ENCODE measurements around the gene HOMER1. TPM values are rescaled to one million over a fixed set of nuclear protein-coding genes. Genes with fewer than 3 reads are reported as not detected.

HOMER1 gene
- total RNA-seq, result 13.5 TPM
- 2.0 TPM for polyA plus RNA-seq
- long read RNA-seq, donor 1, result 0 reads
- long read RNA-seq, donor 2, result 0 reads
- long read RNA-seq, donor 3, full-length matches to known transcripts, result 2 of 2 reads
- long read RNA-seq, donor 3, partial matches to known transcripts, result 0 of 2 reads
- long read RNA-seq, donor 3, other reads (novel, unspliced or antisense), result 0 of 2 reads
- long read RNA-seq, donor 4, full-length matches to known transcripts, result 2 of 2 reads
- long read RNA-seq, donor 4, partial matches to known transcripts, result 0 of 2 reads
- long read RNA-seq, donor 4, other reads (novel, unspliced or antisense), result 0 of 2 reads
- long read RNA-seq, donor 5, full-length matches to known transcripts, result 5 of 5 reads
- long read RNA-seq, donor 5, partial matches to known transcripts, result 0 of 5 reads
- long read RNA-seq, donor 5, other reads (novel, unspliced or antisense), result 0 of 5 reads
- long read RNA-seq, donor 6, full-length matches to known transcripts, result 2 of 2 reads
- long read RNA-seq, donor 6, partial matches to known transcripts, result 0 of 2 reads
- long read RNA-seq, donor 6, other reads (novel, unspliced or antisense), result 0 of 2 reads
- long read RNA-seq, donor 7, result 0 reads
- long read RNA-seq, donor 8, full-length matches to known transcripts, result 1 of 1 reads
- long read RNA-seq, donor 8, partial matches to known transcripts, result 0 of 1 reads
- long read RNA-seq, donor 8, other reads (novel, unspliced or antisense), result 0 of 1 reads
- long read RNA-seq, donor 9, result 0 reads
- long read RNA-seq, donor 10, result 0 reads

GRCh38 chr5:79513704-79514390 is at the start of gene HOMER1:
TSS of gene HOMER1 (minus strand) at chr5:79514134. CDS start at chr5:79512774, 1,360 bp downstream.
- DNase-seq (ENCODE audit: low read depth in 6 of 9, low spot score in 9 of 9), result peak in 7 of 9 donors; percentile 64 to 87 (median 69)
- H3K36me3 ChIP-seq (ENCODE audit: control insufficient read depth in 2 of 2, insufficient read depth in 2 of 2, low read length in 1 of 2), result no peaks in the 10 kb centered on the region
- H3K27ac ChIP-seq (ENCODE audit: low read depth in 1 of 2, low read length in 1 of 2), result peak within 1 kb of the TSS; percentile 85 to 89
- H3K27me3 ChIP-seq (ENCODE audit: control insufficient read depth in 2 of 2, insufficient read depth in 1 of 2, low read length in 1 of 2), result peaks cover 29 to 38% of the 10 kb centered on the region in 2 donors
- peaks cover 10 to 28% of the 10 kb centered on the region in 2 donors for H3K4me1 ChIP-seq (ENCODE audit: control insufficient read depth in 2 of 2, insufficient read depth in 2 of 2, low read length in 2 of 2)
- H3K4me3 ChIP-seq (ENCODE audit: low read length in 2 of 2), result peak within 1 kb of the TSS; percentile 74 to 83
- H3K9me3 ChIP-seq (ENCODE audit: control insufficient read depth in 2 of 2, insufficient read depth in 1 of 2, low read length in 1 of 2), result no peaks in the 10 kb centered on the region
- WGBS, result under 1% methylated on average over 85 of the region's 85 CpGs

GRCh38 chr5:79563247-79563590 is 49.3 kb upstream of the HOMER1 start:
- no peak for DNase-seq (ENCODE audit: low read depth in 6 of 9, low spot score in 9 of 9)
- 96% methylated on average over 4 of the region's 4 CpGs for WGBS
- no peak overlapping the region for H3K27ac ChIP-seq (ENCODE audit: low read depth in 1 of 2, low read length in 1 of 2)

GRCh38 chr5:79562351-79563246 is 48.7 kb upstream of the HOMER1 start:
- no peaks in the 10 kb centered on the region for H3K4me1 ChIP-seq (ENCODE audit: control insufficient read depth in 2 of 2, insufficient read depth in 2 of 2, low read length in 2 of 2)
- no peaks in the 10 kb centered on the region for H3K27me3 ChIP-seq (ENCODE audit: control insufficient read depth in 2 of 2, insufficient read depth in 1 of 2, low read length in 1 of 2)
- H3K9me3 ChIP-seq (ENCODE audit: control insufficient read depth in 2 of 2, insufficient read depth in 1 of 2, low read length in 1 of 2), result no peaks in the 10 kb centered on the region
- whole genome bisulfite sequencing, result 91% methylated on average over 3 of the region's 3 CpGs
- no peaks in the 10 kb centered on the region for H3K36me3 ChIP-seq (ENCODE audit: control insufficient read depth in 2 of 2, insufficient read depth in 2 of 2, low read length in 1 of 2)
- H3K4me3 ChIP-seq (ENCODE audit: low read length in 2 of 2), result no peak overlapping the region
- no peak for DNase-seq (ENCODE audit: low read depth in 6 of 9, low spot score in 9 of 9)
- no peak overlapping the region for H3K27ac ChIP-seq (ENCODE audit: low read depth in 1 of 2, low read length in 1 of 2)

More at GRCh38 chr5:79563247-79563590, 49.3 kb upstream of the HOMER1 start:
- no peaks in the 10 kb centered on the region for H3K36me3 ChIP-seq (ENCODE audit: control insufficient read depth in 2 of 2, insufficient read depth in 2 of 2, low read length in 1 of 2)
- H3K4me3 ChIP-seq (ENCODE audit: low read length in 2 of 2), result no peak overlapping the region
- no peaks in the 10 kb centered on the region for H3K4me1 ChIP-seq (ENCODE audit: control insufficient read depth in 2 of 2, insufficient read depth in 2 of 2, low read length in 2 of 2)
- H3K9me3 ChIP-seq (ENCODE audit: control insufficient read depth in 2 of 2, insufficient read depth in 1 of 2, low read length in 1 of 2), result no peaks in the 10 kb centered on the region
- H3K27me3 ChIP-seq (ENCODE audit: control insufficient read depth in 2 of 2, insufficient read depth in 1 of 2, low read length in 1 of 2), result no peaks in the 10 kb centered on the region

- Histone ChIP-seq H3K27ac (ENCODE audit: low read depth in 1 of 2, low read length in 1 of 2) (no peak overlapping the region), H3K36me3 (ENCODE audit: control insufficient read depth in 2 of 2, insufficient read depth in 2 of 2, low read length in 1 of 2) (no peaks in the 10 kb centered on the region), H3K9me3 (ENCODE audit: control insufficient read depth in 2 of 2, insufficient read depth in 1 of 2, low read length in 1 of 2) (no peaks in the 10 kb centered on the region), H3K4me3 (ENCODE audit: low read length in 2 of 2) (no peak overlapping the region), H3K27me3 (ENCODE audit: control insufficient read depth in 2 of 2, insufficient read depth in 1 of 2, low read length in 1 of 2) (no peaks in the 10 kb centered on the region), H3K4me1 (ENCODE audit: control insufficient read depth in 2 of 2, insufficient read depth in 2 of 2, low read length in 2 of 2) (no peaks in the 10 kb centered on the region)
- DNase-seq (ENCODE audit: low read depth in 6 of 9, low spot score in 9 of 9), result no peak
- WGBS, result 91% methylated on average over 3 of the region's 3 CpGs
Observed at GRCh38 chr5:79561525-79561893, 47.6 kb upstream of the HOMER1 start.

- H3K4me1 ChIP-seq (ENCODE audit: control insufficient read depth in 2 of 2, insufficient read depth in 2 of 2, low read length in 2 of 2), result no peaks in the 10 kb centered on the region
- no peak overlapping the region for H3K4me3 ChIP-seq (ENCODE audit: low read length in 2 of 2)
- WGBS, result 94% methylated on average over 4 of the region's 4 CpGs
- no peak overlapping the region for H3K27ac ChIP-seq (ENCODE audit: low read depth in 1 of 2, low read length in 1 of 2)
- H3K36me3 ChIP-seq (ENCODE audit: control insufficient read depth in 2 of 2, insufficient read depth in 2 of 2, low read length in 1 of 2), result no peaks in the 10 kb centered on the region
- no peaks in the 10 kb centered on the region for H3K27me3 ChIP-seq (ENCODE audit: control insufficient read depth in 2 of 2, insufficient read depth in 1 of 2, low read length in 1 of 2)
- no peak for DNase-seq (ENCODE audit: low read depth in 6 of 9, low spot score in 9 of 9)
- no peaks in the 10 kb centered on the region for H3K9me3 ChIP-seq (ENCODE audit: control insufficient read depth in 2 of 2, insufficient read depth in 1 of 2, low read length in 1 of 2)
Observed at GRCh38 chr5:79560771-79561524, 47.0 kb upstream of the HOMER1 start.

GRCh38 chr5:79555418-79555817 is 41.5 kb upstream of the HOMER1 start:
- no peaks in the 10 kb centered on the region for H3K27me3 ChIP-seq (ENCODE audit: control insufficient read depth in 2 of 2, insufficient read depth in 1 of 2, low read length in 1 of 2)

GRCh38 chr5:79552984-79553383 is 39.0 kb upstream of the HOMER1 start:
- Histone ChIP-seq H3K4me3 (ENCODE audit: low read length in 2 of 2) (no peak overlapping the region), H3K36me3 (ENCODE audit: control insufficient read depth in 2 of 2, insufficient read depth in 2 of 2, low read length in 1 of 2) (no peaks in the 10 kb centered on the region), H3K27ac (ENCODE audit: low read depth in 1 of 2, low read length in 1 of 2) (no peak overlapping the region), H3K9me3 (ENCODE audit: control insufficient read depth in 2 of 2, insufficient read depth in 1 of 2, low read length in 1 of 2) (no peaks in the 10 kb centered on the region), H3K27me3 (ENCODE audit: control insufficient read depth in 2 of 2, insufficient read depth in 1 of 2, low read length in 1 of 2) (no peaks in the 10 kb centered on the region), H3K4me1 (ENCODE audit: control insufficient read depth in 2 of 2, insufficient read depth in 2 of 2, low read length in 2 of 2) (peaks cover 0 to 8% of the 10 kb centered on the region in 2 donors)
- 3% methylated on average over 4 of the region's 4 CpGs for WGBS
- peak in 7 of 9 donors; percentile 6 to 70 (median 34) for DNase-seq (ENCODE audit: low read depth in 6 of 9, low spot score in 9 of 9)

More at GRCh38 chr5:79555418-79555817, 41.5 kb upstream of the HOMER1 start:
- 87% methylated on average over 3 of the region's 3 CpGs for WGBS
- H3K9me3 ChIP-seq (ENCODE audit: control insufficient read depth in 2 of 2, insufficient read depth in 1 of 2, low read length in 1 of 2), result no peaks in the 10 kb centered on the region
- H3K4me1 ChIP-seq (ENCODE audit: control insufficient read depth in 2 of 2, insufficient read depth in 2 of 2, low read length in 2 of 2), result peaks cover 0 to 8% of the 10 kb centered on the region in 2 donors
- DNase-seq (ENCODE audit: low read depth in 6 of 9, low spot score in 9 of 9), result no peak
- H3K4me3 ChIP-seq (ENCODE audit: low read length in 2 of 2), result no peak overlapping the region
- no peak overlapping the region for H3K27ac ChIP-seq (ENCODE audit: low read depth in 1 of 2, low read length in 1 of 2)
- H3K36me3 ChIP-seq (ENCODE audit: control insufficient read depth in 2 of 2, insufficient read depth in 2 of 2, low read length in 1 of 2), result no peaks in the 10 kb centered on the region

- Histone ChIP-seq H3K27me3 (ENCODE audit: control insufficient read depth in 2 of 2, insufficient read depth in 1 of 2, low read length in 1 of 2) (no peaks in the 10 kb centered on the region), H3K36me3 (ENCODE audit: control insufficient read depth in 2 of 2, insufficient read depth in 2 of 2, low read length in 1 of 2) (no peaks in the 10 kb centered on the region), H3K27ac (ENCODE audit: low read depth in 1 of 2, low read length in 1 of 2) (no peak overlapping the region), H3K4me1 (ENCODE audit: control insufficient read depth in 2 of 2, insufficient read depth in 2 of 2, low read length in 2 of 2) (peaks cover 0 to 5% of the 10 kb centered on the region in 2 donors), H3K9me3 (ENCODE audit: control insufficient read depth in 2 of 2, insufficient read depth in 1 of 2, low read length in 1 of 2) (no peaks in the 10 kb centered on the region), H3K4me3 (ENCODE audit: low read length in 2 of 2) (no peak overlapping the region)
- WGBS, result 96% methylated on average over 1 of the region's 1 CpG
- no peak for DNase-seq (ENCODE audit: low read depth in 6 of 9, low spot score in 9 of 9)
Observed at GRCh38 chr5:79547982-79548381, 34.0 kb upstream of the HOMER1 start.

Measured in thymus (tissue), 14 donors.